ENCODE results near the gene ARHGAP24.
"Not testable (repeated sequence)": the region's sequence is repeated elsewhere in the genome, so short reads cannot be mapped to it uniquely, and the experiment has no call there.

The ARHGAP24 gene

GRCh38 chr4:85986266-85986665 lies 511.3 kb downstream of the ARHGAP24 start:
- no peak for DNase-seq

- DNase-seq: no peak
Measured at GRCh38 chr4:85993641-85994040, 518.7 kb downstream of the ARHGAP24 start.

GRCh38 chr4:85994576-85994975 lies 519.6 kb downstream of the ARHGAP24 start:
- DNase-seq: no peak

- no peak for DNase-seq
Measured at GRCh38 chr4:85995361-85995760, 520.4 kb downstream of the ARHGAP24 start.

GRCh38 chr4:86001591-86001990 lies 526.6 kb downstream of the ARHGAP24 start:
- DNase-seq: no peak

- DNase-seq: no peak
Measured at GRCh38 chr4:86004030-86004429, 529.1 kb downstream of the ARHGAP24 start.

GRCh38 chr4:86006057-86006456 lies 531.1 kb downstream of the ARHGAP24 start:
- DNase-seq: no peak

GRCh38 chr4:86007042-86007441 lies 532.1 kb downstream of the ARHGAP24 start:
- no peak for DNase-seq

- DNase-seq: no peak
Measured at GRCh38 chr4:86011117-86011516, 536.2 kb downstream of the ARHGAP24 start.

- DNase-seq: no peak
Measured at GRCh38 chr4:86013621-86014020, 538.7 kb downstream of the ARHGAP24 start.

GRCh38 chr4:86014599-86014998 lies 539.6 kb downstream of the ARHGAP24 start:
- no peak for DNase-seq

- no peak for DNase-seq
Measured at GRCh38 chr4:86015412-86016350, 540.7 kb downstream of the ARHGAP24 start.

- no peak for DNase-seq
Measured at GRCh38 chr4:86019362-86019761, 544.4 kb downstream of the ARHGAP24 start.

GRCh38 chr4:86019906-86020305 lies 545.0 kb downstream of the ARHGAP24 start:
- no peak for DNase-seq

GRCh38 chr4:86021671-86022070 lies 546.7 kb downstream of the ARHGAP24 start:
- DNase-seq: not testable (repeated sequence)

GRCh38 chr4:86026720-86027119 lies 551.8 kb downstream of the ARHGAP24 start:
- DNase-seq: no peak

- DNase-seq: no peak
Measured at GRCh38 chr4:86031927-86032326, 557.0 kb downstream of the ARHGAP24 start.

- DNase-seq: no peak
Measured at GRCh38 chr4:86032476-86033022, 557.6 kb downstream of the ARHGAP24 start.

- DNase-seq: no peak
Measured at GRCh38 chr4:86033171-86033570, 558.2 kb downstream of the ARHGAP24 start.

- DNase-seq: no peak
Measured at GRCh38 chr4:86034616-86035015, 559.7 kb downstream of the ARHGAP24 start.

GRCh38 chr4:86035688-86036087 lies 560.7 kb downstream of the ARHGAP24 start:
- DNase-seq: no peak

GRCh38 chr4:86036736-86037135 lies 561.8 kb downstream of the ARHGAP24 start:
- DNase-seq: no peak

- DNase-seq: no peak
Measured at GRCh38 chr4:86038037-86038436, 563.1 kb downstream of the ARHGAP24 start.

All from NCI-H146 (cell line).